ENCODE data around the gene MEOX2. TPM values are rescaled to one million over a fixed set of nuclear protein-coding genes. Genes with fewer than 3 reads are reported as not detected.
A peak's percentile ranks its signal among the peaks of the same experiment; 100 is the strongest.

MEOX2 gene
- total RNA-seq, 1 donor from 2014 or later, result 0.10 TPM

DNA sequence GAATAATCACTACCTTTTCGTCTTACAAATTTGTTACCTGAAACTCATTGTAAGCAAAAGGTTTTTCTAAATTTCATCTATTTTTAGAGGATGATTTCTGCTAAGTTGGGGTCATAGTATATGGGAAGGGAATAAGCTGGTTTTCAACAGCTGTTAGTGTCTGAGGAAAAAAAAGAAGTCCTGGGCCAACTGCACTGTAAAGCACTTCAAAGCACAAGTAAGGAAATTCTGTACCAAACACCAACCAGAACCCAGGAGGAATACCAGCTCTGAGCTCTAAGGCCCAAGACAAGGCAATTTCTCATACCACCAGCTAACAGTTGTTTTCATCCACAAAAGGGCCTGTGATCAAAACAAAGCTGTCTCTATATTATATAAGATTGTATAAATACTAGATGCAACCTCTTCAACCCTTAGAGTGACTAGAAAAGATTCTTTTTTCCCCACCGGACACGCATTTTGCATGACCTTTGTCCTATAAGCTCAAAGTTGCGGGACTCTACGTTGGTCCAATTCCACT, 6.1 kb upstream of the MEOX2 start:
- Mint-ChIP-seq H3K4me3 (ENCODE audit: unreplicated experiment) (no peak overlapping the region), H3K27ac (ENCODE audit: unreplicated experiment) (no peak overlapping the region), H3K36me3 (ENCODE audit: low read depth, unreplicated experiment) (no peaks in the 10 kb centered on the region), H3K4me1 (ENCODE audit: unreplicated experiment) (peaks cover 9% of the 10 kb centered on the region), H3K9me3 (ENCODE audit: unreplicated experiment) (no peaks in the 10 kb centered on the region), H3K27me3 (ENCODE audit: unreplicated experiment) (peaks cover 7% of the 10 kb centered on the region)
- no peak for DNase-seq (ENCODE audit: low spot score)
- TF ChIP-seq, protein P1, sequence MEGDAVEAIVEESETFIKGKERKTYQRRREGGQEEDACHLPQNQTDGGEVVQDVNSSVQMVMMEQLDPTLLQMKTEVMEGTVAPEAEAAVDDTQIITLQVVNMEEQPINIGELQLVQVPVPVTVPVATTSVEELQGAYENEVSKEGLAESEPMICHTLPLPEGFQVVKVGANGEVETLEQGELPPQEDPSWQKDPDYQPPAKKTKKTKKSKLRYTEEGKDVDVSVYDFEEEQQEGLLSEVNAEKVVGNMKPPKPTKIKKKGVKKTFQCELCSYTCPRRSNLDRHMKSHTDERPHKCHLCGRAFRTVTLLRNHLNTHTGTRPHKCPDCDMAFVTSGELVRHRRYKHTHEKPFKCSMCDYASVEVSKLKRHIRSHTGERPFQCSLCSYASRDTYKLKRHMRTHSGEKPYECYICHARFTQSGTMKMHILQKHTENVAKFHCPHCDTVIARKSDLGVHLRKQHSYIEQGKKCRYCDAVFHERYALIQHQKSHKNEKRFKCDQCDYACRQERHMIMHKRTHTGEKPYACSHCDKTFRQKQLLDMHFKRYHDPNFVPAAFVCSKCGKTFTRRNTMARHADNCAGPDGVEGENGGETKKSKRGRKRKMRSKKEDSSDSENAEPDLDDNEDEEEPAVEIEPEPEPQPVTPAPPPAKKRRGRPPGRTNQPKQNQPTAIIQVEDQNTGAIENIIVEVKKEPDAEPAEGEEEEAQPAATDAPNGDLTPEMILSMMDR (IDR thresholded peaks at IDR 0.05; ENCODE audit: unreplicated experiment), result no peak

GRCh38 chr7:15688911-15689310, 2.4 kb upstream of the MEOX2 start:
- Mint-ChIP-seq H3K27ac (ENCODE audit: unreplicated experiment) (no peak overlapping the region), H3K4me3 (ENCODE audit: unreplicated experiment) (no peak overlapping the region), H3K9me3 (ENCODE audit: unreplicated experiment) (no peaks in the 10 kb centered on the region), H3K36me3 (ENCODE audit: low read depth, unreplicated experiment) (peaks cover 3% of the 10 kb centered on the region), H3K27me3 (ENCODE audit: unreplicated experiment) (peaks cover 24% of the 10 kb centered on the region), H3K4me1 (ENCODE audit: unreplicated experiment) (peaks cover 29% of the 10 kb centered on the region)
- TF ChIP-seq, protein P1 (IDR thresholded peaks at IDR 0.05; ENCODE audit: unreplicated experiment), result no peak
- no peak for DNase-seq (ENCODE audit: low spot score)

DNA sequence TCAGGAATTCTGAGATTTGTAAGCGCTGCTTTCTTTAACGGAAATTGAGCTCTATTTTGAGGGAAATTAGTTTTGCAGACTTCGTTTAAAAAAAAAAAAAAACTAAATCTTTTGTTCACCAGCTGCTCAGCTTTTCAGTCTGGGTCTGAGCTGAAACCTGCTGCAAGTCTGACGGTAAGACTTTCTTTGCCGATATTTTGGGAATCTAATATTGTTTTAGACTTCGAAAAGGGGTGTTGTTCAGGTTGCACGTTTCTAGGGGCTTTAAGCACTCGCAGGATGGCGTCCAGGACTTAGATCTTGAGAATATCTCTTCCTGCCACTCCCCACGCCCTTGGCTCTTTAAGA, 1.8 kb upstream of the MEOX2 start:
- Mint-ChIP-seq H3K4me3 (ENCODE audit: unreplicated experiment) (peak overlapping the region; percentile 86), H3K27ac (ENCODE audit: unreplicated experiment) (no peak overlapping the region), H3K4me1 (ENCODE audit: unreplicated experiment) (peaks cover 29% of the 10 kb centered on the region), H3K9me3 (ENCODE audit: unreplicated experiment) (no peaks in the 10 kb centered on the region), H3K27me3 (ENCODE audit: unreplicated experiment) (peaks cover 24% of the 10 kb centered on the region), H3K36me3 (ENCODE audit: low read depth, unreplicated experiment) (peaks cover 3% of the 10 kb centered on the region)
- DNase-seq (ENCODE audit: low spot score), result no peak
- TF ChIP-seq, protein P1 (IDR thresholded peaks at IDR 0.05; ENCODE audit: unreplicated experiment), result no peak

GRCh38 chr7:15687546-15688278, 1.2 kb upstream of the MEOX2 start:
- H3K27me3 Mint-ChIP-seq (ENCODE audit: unreplicated experiment), result peaks cover 24% of the 10 kb centered on the region
- H3K27ac Mint-ChIP-seq (ENCODE audit: unreplicated experiment), result no peak overlapping the region
- H3K9me3 Mint-ChIP-seq (ENCODE audit: unreplicated experiment), result no peaks in the 10 kb centered on the region
- peaks cover 29% of the 10 kb centered on the region for H3K4me1 Mint-ChIP-seq (ENCODE audit: unreplicated experiment)
- peak; percentile 36 for DNase-seq (ENCODE audit: low spot score)
- peak overlapping the region; percentile 86 for H3K4me3 Mint-ChIP-seq (ENCODE audit: unreplicated experiment)
- TF ChIP-seq, protein P1 (IDR thresholded peaks at IDR 0.05; ENCODE audit: unreplicated experiment), result no peak
- peaks cover 3% of the 10 kb centered on the region for H3K36me3 Mint-ChIP-seq (ENCODE audit: low read depth, unreplicated experiment)

- Mint-ChIP-seq H3K27me3 (ENCODE audit: unreplicated experiment) (peaks cover 24% of the 10 kb centered on the region), H3K9me3 (ENCODE audit: unreplicated experiment) (no peaks in the 10 kb centered on the region), H3K4me3 (ENCODE audit: unreplicated experiment) (peak overlapping the region; percentile 88), H3K4me1 (ENCODE audit: unreplicated experiment) (peaks cover 29% of the 10 kb centered on the region), H3K27ac (ENCODE audit: unreplicated experiment) (no peak overlapping the region), H3K36me3 (ENCODE audit: low read depth, unreplicated experiment) (peaks cover 3% of the 10 kb centered on the region)
- DNase-seq (ENCODE audit: low spot score), result peak; percentile 8
- TF ChIP-seq, protein P1 (IDR thresholded peaks at IDR 0.05; ENCODE audit: unreplicated experiment), result no peak
Observed at GRCh38 chr7:15686957-15687545, 568 bp upstream of the MEOX2 start.
